ENCODE measurements around the gene OTUD1. TPM values are rescaled to one million over a fixed set of nuclear protein-coding genes. Genes with fewer than 3 reads are reported as not detected.

The OTUD1 gene
- total and polyA plus RNA-seq, 2 donors from 2014 or later, result 14.1 to 27.1 TPM

DNA sequence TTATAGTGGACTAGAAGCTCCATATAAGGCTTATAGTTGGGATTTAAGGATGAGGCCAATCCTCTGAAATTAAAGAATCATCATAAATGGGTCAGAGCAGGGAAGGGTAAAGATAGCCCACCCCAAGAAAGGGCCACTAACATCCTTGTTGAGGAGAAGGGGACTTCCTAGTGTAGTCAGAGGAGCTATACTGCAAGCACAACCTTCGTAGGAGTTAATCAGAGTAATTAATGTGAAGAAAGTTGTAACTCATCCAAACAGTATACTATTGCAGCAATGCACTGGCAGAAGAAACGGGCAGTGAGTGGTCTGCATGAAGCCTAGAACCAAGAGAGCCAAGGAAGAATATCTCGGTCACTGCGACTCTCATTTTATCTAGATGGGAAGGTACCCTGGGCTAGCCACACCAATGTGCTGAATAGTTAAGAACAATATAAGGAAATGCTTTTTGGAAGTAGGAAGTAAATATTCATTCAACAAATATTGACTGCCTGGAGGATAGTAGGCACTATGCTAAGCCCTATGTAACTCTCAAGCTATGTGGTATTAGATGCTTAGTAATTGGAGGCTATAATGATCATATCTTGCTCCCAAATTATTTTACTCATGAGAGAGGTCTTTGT is 13.3 kb downstream of the OTUD1 start:
- Histone ChIP-seq H3K36me3 (ENCODE audit: control insufficient read depth in 2 of 3, insufficient read depth in 3 of 3, low read length in 3 of 3) (no peaks in the 10 kb centered on the region), H3K4me1 (ENCODE audit: control insufficient read depth in 2 of 3, insufficient read depth in 2 of 3, low read depth in 1 of 3, low read length in 3 of 3) (no peaks in the 10 kb centered on the region), H3K4me3 (ENCODE audit: low read length in 3 of 3) (no peak overlapping the region), H3K9me3 (ENCODE audit: control insufficient read depth in 2 of 3, insufficient read depth in 1 of 3, low read length in 3 of 3) (no peaks in the 10 kb centered on the region), H3K9ac (ENCODE audit: low read length in 3 of 3) (no peak overlapping the region), H3K27me3 (ENCODE audit: control insufficient read depth, insufficient read depth, low read length) (no peaks in the 10 kb centered on the region), H3K27ac (ENCODE audit: low read depth in 2 of 2, low read length in 2 of 2) (no peak overlapping the region)
- FAIRE-seq (no peak), DNase-seq (no peak)
- intact Hi-C loops (cut with DNase I), result no loop called here
- TF ChIP-seq, protein P1, sequence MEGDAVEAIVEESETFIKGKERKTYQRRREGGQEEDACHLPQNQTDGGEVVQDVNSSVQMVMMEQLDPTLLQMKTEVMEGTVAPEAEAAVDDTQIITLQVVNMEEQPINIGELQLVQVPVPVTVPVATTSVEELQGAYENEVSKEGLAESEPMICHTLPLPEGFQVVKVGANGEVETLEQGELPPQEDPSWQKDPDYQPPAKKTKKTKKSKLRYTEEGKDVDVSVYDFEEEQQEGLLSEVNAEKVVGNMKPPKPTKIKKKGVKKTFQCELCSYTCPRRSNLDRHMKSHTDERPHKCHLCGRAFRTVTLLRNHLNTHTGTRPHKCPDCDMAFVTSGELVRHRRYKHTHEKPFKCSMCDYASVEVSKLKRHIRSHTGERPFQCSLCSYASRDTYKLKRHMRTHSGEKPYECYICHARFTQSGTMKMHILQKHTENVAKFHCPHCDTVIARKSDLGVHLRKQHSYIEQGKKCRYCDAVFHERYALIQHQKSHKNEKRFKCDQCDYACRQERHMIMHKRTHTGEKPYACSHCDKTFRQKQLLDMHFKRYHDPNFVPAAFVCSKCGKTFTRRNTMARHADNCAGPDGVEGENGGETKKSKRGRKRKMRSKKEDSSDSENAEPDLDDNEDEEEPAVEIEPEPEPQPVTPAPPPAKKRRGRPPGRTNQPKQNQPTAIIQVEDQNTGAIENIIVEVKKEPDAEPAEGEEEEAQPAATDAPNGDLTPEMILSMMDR (IDR thresholded peaks at IDR 0.05; ENCODE audit: borderline replicate concordance, extremely low read depth, insufficient read depth), result no peak

DNA sequence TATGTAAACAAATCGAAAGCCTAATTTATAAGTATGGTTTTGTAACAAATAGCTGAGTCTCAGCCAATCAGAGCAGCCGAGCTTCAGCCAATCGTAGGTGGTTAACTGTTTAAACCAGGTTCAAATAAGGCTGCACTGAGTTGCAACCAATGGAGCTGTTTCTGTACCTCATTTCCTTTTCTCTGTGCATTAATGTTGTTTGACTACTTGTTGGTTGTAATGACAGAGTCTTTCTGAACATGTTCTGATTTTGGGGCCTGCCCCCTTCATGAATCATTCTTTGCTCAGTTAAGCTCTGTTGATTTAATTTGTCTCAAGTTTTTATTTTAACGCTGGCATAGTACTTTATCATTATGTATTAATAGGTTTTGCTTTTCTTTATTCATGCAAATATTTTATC is 14.6 kb downstream of the OTUD1 start:
- no peaks in the 10 kb centered on the region for H3K4me1 ChIP-seq (ENCODE audit: control insufficient read depth in 2 of 3, insufficient read depth in 2 of 3, low read depth in 1 of 3, low read length in 3 of 3)
- H3K9ac ChIP-seq (ENCODE audit: low read length in 3 of 3), result no peak overlapping the region
- FAIRE-seq (no peak), DNase-seq (no peak)
- intact Hi-C loops (cut with DNase I), result no loop called here
- no peaks in the 10 kb centered on the region for H3K27me3 ChIP-seq (ENCODE audit: control insufficient read depth, insufficient read depth, low read length)
- no peaks in the 10 kb centered on the region for H3K9me3 ChIP-seq (ENCODE audit: control insufficient read depth in 2 of 3, insufficient read depth in 1 of 3, low read length in 3 of 3)
- H3K36me3 ChIP-seq (ENCODE audit: control insufficient read depth in 2 of 3, insufficient read depth in 3 of 3, low read length in 3 of 3), result no peaks in the 10 kb centered on the region
- H3K27ac ChIP-seq (ENCODE audit: low read depth in 2 of 2, low read length in 2 of 2), result no peak overlapping the region
- H3K4me3 ChIP-seq (ENCODE audit: low read length in 3 of 3), result no peak overlapping the region
- TF ChIP-seq, protein P1 (IDR thresholded peaks at IDR 0.05; ENCODE audit: borderline replicate concordance, extremely low read depth, insufficient read depth), result no peak

DNA sequence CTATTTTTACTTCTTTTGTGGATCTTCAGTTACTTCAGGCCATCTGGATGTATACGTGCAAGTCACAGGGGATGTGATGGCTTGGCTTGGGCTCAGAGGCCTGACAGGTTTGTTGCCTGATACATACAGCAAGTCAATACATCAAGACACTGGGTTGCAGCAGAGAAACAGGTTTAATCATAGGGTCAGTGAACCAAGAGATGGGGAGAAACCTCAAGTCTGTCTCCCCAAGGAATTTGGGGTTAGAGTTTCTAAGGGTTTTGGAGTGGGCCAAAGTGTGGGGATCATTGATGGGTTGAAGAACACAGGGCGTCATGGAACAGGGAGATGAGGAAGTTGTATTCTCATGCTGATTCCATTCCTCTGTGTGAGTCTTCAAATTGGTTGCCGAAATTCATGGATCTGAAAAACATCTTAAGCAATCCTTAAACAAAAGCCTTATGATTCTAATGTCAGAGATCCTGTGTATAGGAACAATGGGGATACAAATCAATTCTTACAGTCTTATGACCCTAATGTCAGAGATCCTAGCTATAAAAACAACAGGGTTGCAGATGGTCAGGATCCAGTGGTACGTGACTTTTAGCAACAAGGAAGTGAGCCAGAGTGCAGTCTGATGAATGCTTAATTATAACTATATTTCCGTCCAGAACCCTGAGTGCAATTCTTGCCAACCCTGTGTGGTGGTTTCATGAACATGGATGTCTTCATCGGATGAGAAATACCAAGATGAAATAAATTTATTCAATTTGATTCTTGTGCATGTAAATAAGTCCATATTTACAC is 18.9 kb downstream of the OTUD1 start:
- no peaks in the 10 kb centered on the region for H3K9me3 ChIP-seq (ENCODE audit: control insufficient read depth in 2 of 3, insufficient read depth in 1 of 3, low read length in 3 of 3)
- no peak for FAIRE-seq
- H3K27ac ChIP-seq (ENCODE audit: low read depth in 2 of 2, low read length in 2 of 2), result no peak overlapping the region
- no peak for DNase-seq
- no peak overlapping the region for H3K4me3 ChIP-seq (ENCODE audit: low read length in 3 of 3)
- H3K9ac ChIP-seq (ENCODE audit: low read length in 3 of 3), result no peak overlapping the region
- no peaks in the 10 kb centered on the region for H3K27me3 ChIP-seq (ENCODE audit: control insufficient read depth, insufficient read depth, low read length)
- no peaks in the 10 kb centered on the region for H3K4me1 ChIP-seq (ENCODE audit: control insufficient read depth in 2 of 3, insufficient read depth in 2 of 3, low read depth in 1 of 3, low read length in 3 of 3)
- H3K36me3 ChIP-seq (ENCODE audit: control insufficient read depth in 2 of 3, insufficient read depth in 3 of 3, low read length in 3 of 3), result no peaks in the 10 kb centered on the region
- intact Hi-C loops (cut with DNase I), result no loop called here
- TF ChIP-seq, protein P1 (IDR thresholded peaks at IDR 0.05; ENCODE audit: borderline replicate concordance, extremely low read depth, insufficient read depth), result no peak

All from kidney (tissue), 14 donors.